Erythroblast (primary cell): ENCODE results near the gene AHNAK.

ENCODE experiments used
- GATA1 ChIP-seq: IDR thresholded peaks from 2 replicates; pipeline ENCODE4 v1.6.1; 2011; ENCODE audit warnings: low read depth, mild to moderate bottlenecking, control low read depth, low read length, moderate library complexity
- POLR2A ChIP-seq: IDR thresholded peaks from 2 replicates; pipeline ENCODE4 v1.6.1; 2011; ENCODE audit warnings: mild to moderate bottlenecking, low read length

DNA sequence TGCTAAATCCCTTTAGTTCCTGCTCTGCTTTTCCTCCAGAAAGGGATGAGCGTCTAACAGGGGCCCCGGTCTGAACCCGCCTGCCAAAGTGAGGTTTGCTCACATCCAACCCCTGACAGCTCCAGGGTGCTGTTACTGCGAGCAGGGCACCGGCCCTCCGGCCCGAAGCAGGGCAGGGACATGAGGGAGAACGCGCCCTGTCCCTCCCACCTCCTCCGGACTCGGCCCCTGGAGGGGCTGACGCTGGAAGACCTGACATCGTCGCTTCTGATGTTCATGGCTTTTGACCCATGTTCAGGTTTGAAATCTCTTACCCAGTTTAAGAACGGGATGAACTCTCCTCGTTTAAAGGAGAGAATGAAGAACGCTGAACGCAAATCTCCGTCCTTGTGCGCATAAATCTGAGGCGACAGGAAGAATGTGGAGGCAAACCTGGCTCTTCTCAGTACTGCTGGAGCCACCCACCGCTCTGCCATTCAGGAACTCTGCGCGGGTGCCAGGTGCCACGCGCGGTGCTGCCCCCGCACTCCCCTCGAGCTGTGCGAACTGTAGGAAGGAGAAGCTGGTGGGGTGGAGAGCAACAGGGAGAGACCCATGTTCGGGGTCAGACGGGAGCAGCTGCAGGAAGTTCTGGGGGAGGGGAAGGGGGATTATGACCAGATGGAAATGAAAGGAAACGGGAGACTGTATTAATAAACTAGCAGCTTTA, 27.9 kb upstream of the AHNAK start:
- TF ChIP-seq POLR2A, result no peak
- TF ChIP-seq GATA1, result no peak
